ENCODE data around the gene MOB2. TPM values are rescaled to one million over a fixed set of nuclear protein-coding genes. Genes with fewer than 3 reads are reported as not detected.

MOB2 gene
- total RNA-seq, 2 experiments from 2014 or later, result 37.0 to 38.3 TPM

DNA sequence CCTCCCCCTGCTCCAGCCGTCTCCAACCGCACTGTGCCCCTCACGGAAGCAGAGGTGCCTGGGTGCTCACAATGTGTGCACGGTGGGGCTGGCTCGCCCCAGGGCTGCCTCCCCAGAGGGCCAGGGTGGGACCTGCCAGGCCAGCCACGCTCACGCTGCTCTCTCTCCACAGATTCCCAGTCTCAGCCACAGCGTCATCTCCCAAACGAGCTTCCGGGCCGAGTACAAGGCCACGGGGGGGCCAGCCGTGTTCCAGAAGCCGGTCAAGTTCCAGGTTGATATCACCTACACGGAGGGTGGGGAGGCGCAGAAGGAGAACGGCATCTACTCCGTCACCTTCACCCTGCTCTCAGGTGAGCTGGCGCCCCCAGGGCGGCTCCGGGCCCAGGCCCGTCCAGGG is 30.4 kb downstream of the MOB2 start:
- CTCF ChIA-PET, result no interaction called here
- no peaks in the 10 kb centered on the region for H3K27me3 Mint-ChIP-seq
- H3K36me3 Mint-ChIP-seq (ENCODE audit: low read depth), result no peaks in the 10 kb centered on the region
- peaks cover 13% of the 10 kb centered on the region for H3K4me1 ChIP-seq (ENCODE audit: insufficient read depth, low read length)
- no peak overlapping the region for H3K4me3 ChIP-seq (ENCODE audit: low read length)
- intact Hi-C loops (cut with DNase I, micrococcal nuclease), result no loop called here
- DNase-seq (no peak), ATAC-seq (ENCODE audit: poor library complexity) (no peak)
- POLR2A ChIA-PET, result no interaction called here
- H3K4me1 Mint-ChIP-seq (ENCODE audit: low read depth), result no peaks in the 10 kb centered on the region
- H3K36me3 ChIP-seq (ENCODE audit: insufficient read depth, low read length), result no peaks in the 10 kb centered on the region
- H3K27ac Mint-ChIP-seq, result no peak overlapping the region
- H3K27me3 ChIP-seq (ENCODE audit: control insufficient read depth in 1 of 2, insufficient read depth in 2 of 2, low read length in 2 of 2), result no peaks in the 10 kb centered on the region
- H3K27ac ChIP-seq (ENCODE audit: low read depth in 1 of 2, low read length in 2 of 2), result no peak overlapping the region
- H3K4me3 Mint-ChIP-seq, result no peak overlapping the region
- TF ChIP-seq, protein P1, sequence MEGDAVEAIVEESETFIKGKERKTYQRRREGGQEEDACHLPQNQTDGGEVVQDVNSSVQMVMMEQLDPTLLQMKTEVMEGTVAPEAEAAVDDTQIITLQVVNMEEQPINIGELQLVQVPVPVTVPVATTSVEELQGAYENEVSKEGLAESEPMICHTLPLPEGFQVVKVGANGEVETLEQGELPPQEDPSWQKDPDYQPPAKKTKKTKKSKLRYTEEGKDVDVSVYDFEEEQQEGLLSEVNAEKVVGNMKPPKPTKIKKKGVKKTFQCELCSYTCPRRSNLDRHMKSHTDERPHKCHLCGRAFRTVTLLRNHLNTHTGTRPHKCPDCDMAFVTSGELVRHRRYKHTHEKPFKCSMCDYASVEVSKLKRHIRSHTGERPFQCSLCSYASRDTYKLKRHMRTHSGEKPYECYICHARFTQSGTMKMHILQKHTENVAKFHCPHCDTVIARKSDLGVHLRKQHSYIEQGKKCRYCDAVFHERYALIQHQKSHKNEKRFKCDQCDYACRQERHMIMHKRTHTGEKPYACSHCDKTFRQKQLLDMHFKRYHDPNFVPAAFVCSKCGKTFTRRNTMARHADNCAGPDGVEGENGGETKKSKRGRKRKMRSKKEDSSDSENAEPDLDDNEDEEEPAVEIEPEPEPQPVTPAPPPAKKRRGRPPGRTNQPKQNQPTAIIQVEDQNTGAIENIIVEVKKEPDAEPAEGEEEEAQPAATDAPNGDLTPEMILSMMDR (IDR thresholded peaks at IDR 0.05), result no peak
- H3K9me3 ChIP-seq (ENCODE audit: control insufficient read depth in 1 of 2, insufficient read depth in 1 of 2, low read length in 2 of 2), result no peaks in the 10 kb centered on the region
- no peaks in the 10 kb centered on the region for H3K9me3 Mint-ChIP-seq

DNA sequence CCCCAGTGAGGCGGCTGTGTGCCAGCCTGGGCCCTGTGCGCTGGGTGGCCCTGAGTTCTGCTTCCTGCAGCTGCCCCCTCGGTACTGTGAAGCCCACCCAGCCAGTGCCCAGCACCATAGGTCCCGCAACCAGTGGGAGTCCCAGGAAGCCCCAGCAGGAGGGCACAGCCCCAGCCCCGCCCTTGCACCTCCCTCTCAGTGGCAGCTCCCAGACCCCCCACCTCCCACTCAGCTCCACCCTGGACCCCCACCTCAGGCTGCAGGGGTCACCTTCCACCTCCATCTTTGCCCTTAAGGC is 30.9 kb downstream of the MOB2 start:
- intact Hi-C loops (cut with DNase I, micrococcal nuclease), result no loop called here
- no peaks in the 10 kb centered on the region for H3K36me3 ChIP-seq (ENCODE audit: insufficient read depth, low read length)
- ChIA-PET POLR2A (no interaction called here), CTCF (no interaction called here)
- TF ChIP-seq, protein P1 (IDR thresholded peaks at IDR 0.05), result no peak
- no peak overlapping the region for H3K27ac ChIP-seq (ENCODE audit: low read depth in 1 of 2, low read length in 2 of 2)
- no peaks in the 10 kb centered on the region for H3K9me3 ChIP-seq (ENCODE audit: control insufficient read depth in 1 of 2, insufficient read depth in 1 of 2, low read length in 2 of 2)
- no peaks in the 10 kb centered on the region for H3K27me3 ChIP-seq (ENCODE audit: control insufficient read depth in 1 of 2, insufficient read depth in 2 of 2, low read length in 2 of 2)
- DNase-seq (no peak), ATAC-seq (ENCODE audit: poor library complexity) (no peak)
- Mint-ChIP-seq H3K36me3 (ENCODE audit: low read depth) (no peaks in the 10 kb centered on the region), H3K27ac (no peak overlapping the region), H3K27me3 (no peaks in the 10 kb centered on the region), H3K4me3 (no peak overlapping the region), H3K9me3 (no peaks in the 10 kb centered on the region), H3K4me1 (ENCODE audit: low read depth) (no peaks in the 10 kb centered on the region)
- peaks cover 13% of the 10 kb centered on the region for H3K4me1 ChIP-seq (ENCODE audit: insufficient read depth, low read length)
- H3K4me3 ChIP-seq (ENCODE audit: low read length), result no peak overlapping the region

DNA sequence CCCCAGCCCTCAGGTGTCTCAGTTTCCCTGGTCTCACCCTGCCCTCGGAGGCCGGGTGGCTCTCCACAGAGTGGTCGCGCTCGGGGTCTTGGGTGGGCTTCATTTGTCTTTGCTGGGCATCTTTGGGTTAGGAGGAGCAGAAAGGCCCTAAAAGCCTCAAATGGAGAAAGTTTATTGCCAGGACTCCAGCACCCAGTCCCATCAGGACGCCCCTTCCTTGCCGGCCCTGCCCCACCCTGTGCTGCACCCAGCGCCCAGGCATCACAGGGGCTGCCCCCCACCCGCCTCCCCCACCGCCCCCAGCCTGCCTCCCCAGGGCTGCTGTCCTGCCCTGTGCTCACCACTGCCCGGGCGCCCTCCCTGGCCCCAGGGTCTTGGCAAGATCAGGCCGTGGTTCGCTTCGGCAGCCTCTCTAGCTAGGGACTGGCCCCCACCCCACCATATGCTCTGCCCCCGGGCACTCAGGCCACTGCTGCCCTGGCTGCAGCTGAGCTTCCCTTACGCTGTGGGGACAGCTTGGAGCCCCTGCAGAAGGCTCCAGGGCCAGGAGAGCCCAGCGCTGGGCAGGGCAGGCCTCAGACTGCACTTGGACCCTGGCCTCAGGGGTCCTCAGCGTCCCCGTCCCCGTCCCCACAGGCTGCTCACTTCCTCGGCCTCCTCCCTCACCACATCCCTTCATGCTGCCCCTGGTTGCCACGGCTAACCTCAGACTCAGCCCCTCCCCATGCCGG is 31.4 kb downstream of the MOB2 start:
- intact Hi-C loops (cut with DNase I, micrococcal nuclease), result no loop called here
- H3K27me3 ChIP-seq (ENCODE audit: control insufficient read depth in 1 of 2, insufficient read depth in 2 of 2, low read length in 2 of 2), result no peaks in the 10 kb centered on the region
- Mint-ChIP-seq H3K4me1 (ENCODE audit: low read depth) (no peaks in the 10 kb centered on the region), H3K4me3 (no peak overlapping the region), H3K27me3 (no peaks in the 10 kb centered on the region), H3K27ac (no peak overlapping the region), H3K36me3 (ENCODE audit: low read depth) (no peaks in the 10 kb centered on the region), H3K9me3 (no peaks in the 10 kb centered on the region)
- ATAC-seq (ENCODE audit: poor library complexity) (no peak), DNase-seq (no peak)
- peaks cover 13% of the 10 kb centered on the region for H3K4me1 ChIP-seq (ENCODE audit: insufficient read depth, low read length)
- H3K9me3 ChIP-seq (ENCODE audit: control insufficient read depth in 1 of 2, insufficient read depth in 1 of 2, low read length in 2 of 2), result no peaks in the 10 kb centered on the region
- TF ChIP-seq, protein P1 (IDR thresholded peaks at IDR 0.05), result no peak
- H3K27ac ChIP-seq (ENCODE audit: low read depth in 1 of 2, low read length in 2 of 2), result no peak overlapping the region
- CTCF ChIA-PET, result no interaction called here
- POLR2A ChIA-PET, result no interaction called here
- H3K4me3 ChIP-seq (ENCODE audit: low read length), result no peak overlapping the region
- H3K36me3 ChIP-seq (ENCODE audit: insufficient read depth, low read length), result no peaks in the 10 kb centered on the region
